MM.1S (cell line): ENCODE results near the gene TMC1.

ENCODE experiments used
- DNase-seq: peaks from one replicate; pipeline ENCODE4 v3.0.0-alpha.2; 2015
- H2AFZ ChIP-seq: fragments of 300-600 bp; sonication (generic); 2 replicates; pipeline ENCODE4 v1.6.0; 2016; ENCODE audit warnings: antibody characterized with exemption, low read length
- H3F3A ChIP-seq: fragments of 300-600 bp; sonication (generic); 2 replicates; pipeline ENCODE4 v1.6.1; 2016; ENCODE audit warnings: mild to moderate bottlenecking, antibody characterized with exemption, low read length, moderate library complexity, mixed read lengths; ENCODE audit not compliant: insufficient read depth
- H3K27ac ChIP-seq: fragments of 300-600 bp; sonication (generic); 2 replicates; pipeline ENCODE4 v1.5.1; 2016; ENCODE audit warnings: mild to moderate bottlenecking, low read length
- H3K27me3 ChIP-seq: fragments of 300-600 bp; sonication (generic); replicated peaks from 2 replicates; pipeline ENCODE4 v1.6.0; 2016; ENCODE audit warnings: low read length; ENCODE audit not compliant: insufficient read depth
- H3K36me3 ChIP-seq: fragments of 300-600 bp; sonication (generic); replicated peaks from 2 replicates; pipeline ENCODE4 v1.6.1; 2016; ENCODE audit warnings: mild to moderate bottlenecking, low read length, mixed read lengths; ENCODE audit not compliant: insufficient read depth
- H3K4me1 ChIP-seq: fragments of 300-600 bp; sonication (generic); 2 replicates; pipeline ENCODE4 v1.6.1; 2016; ENCODE audit warnings: low read length, mixed read lengths
- H3K4me2 ChIP-seq: fragments of 300-600 bp; sonication (generic); 2 replicates; pipeline ENCODE4 v1.6.0; 2016; ENCODE audit warnings: low read depth, low read length
- H3K4me3 ChIP-seq: fragments of 300-600 bp; sonication (generic); 2 replicates; pipeline ENCODE4 v1.5.1; 2016; ENCODE audit warnings: low read length, mixed read lengths
- H3K79me2 ChIP-seq: fragments of 300-600 bp; sonication (generic); 2 replicates; pipeline ENCODE4 v1.6.1; 2016; ENCODE audit warnings: mixed run types, low read length, mixed read lengths
- H3K9ac ChIP-seq: fragments of 300-600 bp; sonication (generic); 2 replicates; pipeline ENCODE4 v1.6.1; 2016; ENCODE audit warnings: low read length, mixed read lengths
- H3K9me2 ChIP-seq: fragments of 300-600 bp; sonication (generic); replicated peaks from 2 replicates; pipeline ENCODE4 v1.6.1; 2016; ENCODE audit warnings: mild to moderate bottlenecking, low read length, mixed read lengths; ENCODE audit not compliant: insufficient read depth
- H3K9me3 ChIP-seq: fragments of 300-600 bp; sonication (generic); replicated peaks from 2 replicates; pipeline ENCODE4 v1.6.1; 2016; ENCODE audit warnings: mild to moderate bottlenecking, low read length, mixed read lengths; ENCODE audit not compliant: insufficient read depth
- H4K20me1 ChIP-seq: fragments of 300-600 bp; sonication (generic); 2 replicates; pipeline ENCODE4 v1.6.1; 2016; ENCODE audit warnings: mild to moderate bottlenecking, low read length, moderate library complexity, mixed read lengths; ENCODE audit not compliant: insufficient read depth
- EZH2 ChIP-seq: fragments of 300-600 bp; sonication (generic); optimal IDR thresholded peaks from 2 replicates; pipeline ENCODE3; 2017; ENCODE audit warnings: low read depth, mild to moderate bottlenecking, antibody characterized with exemption, low read length, mixed read lengths
- EZH2phosphoT487 ChIP-seq: fragments of 300-600 bp; sonication (generic); IDR thresholded peaks from 2 replicates; pipeline ENCODE4 v1.6.1; 2018; ENCODE audit warnings: antibody characterized with exemption, low read length
- TF ChIP-seq, protein P1 (sequence below): fragments of 300-600 bp; sonication (generic); IDR thresholded peaks from 2 replicates; pipeline ENCODE4 v1.5.1; 2016; ENCODE audit warnings: antibody characterized with exemption, low read length, mixed read lengths

Gene TMC1

GRCh38 chr9:72627147-72627546 is 105.7 kb downstream of the TMC1 start:
- no peak overlapping the region for H3K27ac ChIP-seq
- TF ChIP-seq, protein P1, sequence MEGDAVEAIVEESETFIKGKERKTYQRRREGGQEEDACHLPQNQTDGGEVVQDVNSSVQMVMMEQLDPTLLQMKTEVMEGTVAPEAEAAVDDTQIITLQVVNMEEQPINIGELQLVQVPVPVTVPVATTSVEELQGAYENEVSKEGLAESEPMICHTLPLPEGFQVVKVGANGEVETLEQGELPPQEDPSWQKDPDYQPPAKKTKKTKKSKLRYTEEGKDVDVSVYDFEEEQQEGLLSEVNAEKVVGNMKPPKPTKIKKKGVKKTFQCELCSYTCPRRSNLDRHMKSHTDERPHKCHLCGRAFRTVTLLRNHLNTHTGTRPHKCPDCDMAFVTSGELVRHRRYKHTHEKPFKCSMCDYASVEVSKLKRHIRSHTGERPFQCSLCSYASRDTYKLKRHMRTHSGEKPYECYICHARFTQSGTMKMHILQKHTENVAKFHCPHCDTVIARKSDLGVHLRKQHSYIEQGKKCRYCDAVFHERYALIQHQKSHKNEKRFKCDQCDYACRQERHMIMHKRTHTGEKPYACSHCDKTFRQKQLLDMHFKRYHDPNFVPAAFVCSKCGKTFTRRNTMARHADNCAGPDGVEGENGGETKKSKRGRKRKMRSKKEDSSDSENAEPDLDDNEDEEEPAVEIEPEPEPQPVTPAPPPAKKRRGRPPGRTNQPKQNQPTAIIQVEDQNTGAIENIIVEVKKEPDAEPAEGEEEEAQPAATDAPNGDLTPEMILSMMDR = no peak
- TF ChIP-seq EZH2 (no peak), EZH2phosphoT487 (no peak)
- peaks cover 15% of the 10 kb centered on the region for H3K4me1 ChIP-seq
- H3K9me2 ChIP-seq = no peaks in the 10 kb centered on the region
- no peak overlapping the region for H3K4me3 ChIP-seq
- no peaks in the 10 kb centered on the region for H3K36me3 ChIP-seq
- H3K9ac ChIP-seq = no peak overlapping the region
- no peaks in the 10 kb centered on the region for H3K79me2 ChIP-seq
- no peaks in the 10 kb centered on the region for H3F3A ChIP-seq
- H3K9me3 ChIP-seq = no peaks in the 10 kb centered on the region
- H4K20me1 ChIP-seq = no peaks in the 10 kb centered on the region
- no peak overlapping the region for H3K4me2 ChIP-seq
- DNase-seq = no peak
- H2AFZ ChIP-seq = no peak overlapping the region
- H3K27me3 ChIP-seq = no peaks in the 10 kb centered on the region

DNA sequence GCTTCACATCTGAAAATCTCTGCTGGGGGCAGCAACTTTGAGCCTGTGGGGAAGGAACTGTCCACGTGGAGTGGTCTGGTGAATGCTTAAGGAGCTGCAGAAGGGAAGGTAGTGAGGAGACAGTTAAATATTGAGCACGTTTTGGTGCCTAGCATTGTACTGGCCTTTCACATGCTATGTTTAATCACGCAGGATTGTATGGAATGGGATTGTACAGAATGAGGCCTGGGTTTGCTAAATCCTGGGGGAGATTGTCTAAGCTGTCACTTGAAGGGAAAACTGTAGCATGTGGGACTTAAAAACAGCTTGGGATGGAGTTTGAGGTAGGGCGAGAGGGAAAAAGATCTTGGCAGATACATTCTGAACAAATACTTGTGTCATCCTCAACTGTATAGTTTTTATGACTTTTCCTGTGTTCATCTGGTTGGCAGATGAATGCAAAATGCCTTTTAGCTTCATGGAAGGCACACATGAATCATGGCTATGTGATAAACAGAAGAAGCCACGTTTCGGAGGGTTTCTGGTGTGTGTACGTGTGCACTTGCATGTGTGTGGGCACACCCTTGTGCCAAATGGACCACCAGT is 106.6 kb downstream of the TMC1 start:
- no peak overlapping the region for H3K9ac ChIP-seq
- no peak overlapping the region for H3K27ac ChIP-seq
- peak overlapping the region; percentile 46; the same call in 1 of the 2 replicates for H3K4me2 ChIP-seq
- H3K9me3 ChIP-seq = no peaks in the 10 kb centered on the region
- no peaks in the 10 kb centered on the region for H3F3A ChIP-seq
- no peak for DNase-seq
- peaks cover 15% of the 10 kb centered on the region for H3K4me1 ChIP-seq
- H3K9me2 ChIP-seq = no peaks in the 10 kb centered on the region
- no peak overlapping the region for H3K4me3 ChIP-seq
- no peaks in the 10 kb centered on the region for H3K36me3 ChIP-seq
- no peak for TF ChIP-seq EZH2
- H3K79me2 ChIP-seq = no peaks in the 10 kb centered on the region
- no peak overlapping the region for H2AFZ ChIP-seq
- no peaks in the 10 kb centered on the region for H3K27me3 ChIP-seq
- no peaks in the 10 kb centered on the region for H4K20me1 ChIP-seq

DNA sequence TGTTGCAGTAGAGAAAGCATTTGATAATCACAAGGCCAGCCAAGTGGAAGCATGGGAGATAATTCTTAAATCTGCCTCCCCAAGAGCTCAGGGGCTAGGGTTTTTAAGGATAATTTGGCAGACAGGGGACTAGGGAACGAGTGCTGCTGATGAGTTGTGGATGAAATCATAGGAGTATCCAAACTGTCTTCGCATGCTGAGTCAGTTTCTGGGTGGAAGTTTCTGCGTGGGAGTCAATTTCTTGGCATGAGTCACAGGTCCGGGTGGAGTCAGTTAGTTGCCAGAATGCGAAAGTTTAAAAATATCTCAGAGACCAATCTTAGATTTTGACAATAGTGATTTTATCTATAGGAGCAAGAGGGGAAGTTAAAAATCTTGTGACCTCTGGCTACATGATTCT is 112.6 kb downstream of the TMC1 start:
- Histone ChIP-seq H3K36me3 (no peaks in the 10 kb centered on the region), H3K9me3 (no peaks in the 10 kb centered on the region), H3K4me3 (no peak overlapping the region), H3K9me2 (no peaks in the 10 kb centered on the region), H3K9ac (no peak overlapping the region), H3K79me2 (no peaks in the 10 kb centered on the region), H2AFZ (no peak overlapping the region), H3F3A (0 out of 2 replicates have a peak, but pooled peaks cover 7% of the 10 kb centered on the region), H3K27ac (no peak overlapping the region), H3K27me3 (no peaks in the 10 kb centered on the region), H3K4me2 (no peak overlapping the region), H3K4me1 (peaks cover 21% of the 10 kb centered on the region), H4K20me1 (no peaks in the 10 kb centered on the region)
- TF ChIP-seq, protein P1 = no peak
- TF ChIP-seq EZH2phosphoT487 = no peak
- no peak for DNase-seq

DNA sequence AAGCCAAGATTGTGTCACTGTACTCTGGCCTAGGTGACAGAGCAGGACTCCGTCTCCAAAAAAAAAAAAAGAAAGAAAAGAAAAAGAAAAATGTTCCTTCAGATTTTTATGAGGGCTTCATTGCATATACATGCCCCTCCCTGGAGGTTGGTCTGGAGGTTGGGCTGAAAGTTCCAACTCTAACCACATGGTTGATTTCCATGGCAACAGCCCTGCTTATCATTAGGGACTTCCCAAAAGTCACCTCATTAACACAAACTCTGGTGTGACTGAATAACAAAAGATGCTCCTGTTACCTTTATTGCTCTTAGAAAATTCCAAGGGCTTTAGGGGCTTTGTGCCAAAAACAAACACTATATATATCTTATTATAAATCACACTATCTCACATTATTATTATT is 113.8 kb downstream of the TMC1 start:
- Histone ChIP-seq H3K9me3 (no peaks in the 10 kb centered on the region), H3K4me2 (peak overlapping the region; percentile 6; the same call in 1 of the 2 replicates), H3K9ac (no peak overlapping the region), H3K4me1 (peaks cover 16% of the 10 kb centered on the region), H3K36me3 (no peaks in the 10 kb centered on the region), H3F3A (0 out of 2 replicates have a peak, but pooled peaks cover 7% of the 10 kb centered on the region), H3K4me3 (no peak overlapping the region), H4K20me1 (no peaks in the 10 kb centered on the region), H3K27me3 (no peaks in the 10 kb centered on the region), H3K27ac (peak overlapping the region; percentile 34; the same call in 1 of the 2 replicates), H2AFZ (peak overlapping the region; percentile 22; the same call in 1 of the 2 replicates), H3K79me2 (no peaks in the 10 kb centered on the region), H3K9me2 (no peaks in the 10 kb centered on the region)
- DNase-seq = peak; percentile 91
- TF ChIP-seq, protein P1 = no peak
- no peak for TF ChIP-seq EZH2
- no peak for TF ChIP-seq EZH2phosphoT487
